Breast epithelium (tissue), 3 donors: Measurements from ENCODE around the gene ANKRD36C.

Experiments
- CTCF ChIP-seq, 3 donors: fragments of 450-650 bp; IDR thresholded peaks; one replicate each; pipeline ENCODE4 v1.5.1; 2016 to 2017; ENCODE audit warnings: antibody characterized with exemption in 3 of 3, mild to moderate bottlenecking in 3 of 3, moderate library complexity in 3 of 3
- POLR2A ChIP-seq: fragments of 450-650 bp; IDR thresholded peaks from one replicate; pipeline ENCODE4 v1.6.1; 2016; ENCODE audit warnings: antibody characterized with exemption, mild to moderate bottlenecking, moderate library complexity
- POLR2AphosphoS5 ChIP-seq, 3 donors: sonication (generic); formaldehyde crosslinking; IDR thresholded peaks; one replicate each; pipeline ENCODE4 v1.6.1; 2017; ENCODE audit warnings: antibody characterized with exemption in 3 of 3

GRCh38 chr2:95799892-95800291, 191.7 kb downstream of the ANKRD36C start:
- TF ChIP-seq CTCF (IDR thresholded peaks at IDR 0.05) (no peak), POLR2A (no peak), POLR2AphosphoS5 (IDR thresholded peaks at IDR 0.05) (no peak)
